ENCODE results near the gene NFATC4. TPM values are rescaled to one million over a fixed set of nuclear protein-coding genes. Genes with fewer than 3 reads are reported as not detected.
"Not testable (repeated sequence)": the region's sequence is repeated elsewhere in the genome, so short reads cannot be mapped to it uniquely, and the experiment has no call there.

Gene NFATC4
- total and polyA plus RNA-seq, 2 experiments from 2014 or later = 84.8 to 96.9 TPM

DNA sequence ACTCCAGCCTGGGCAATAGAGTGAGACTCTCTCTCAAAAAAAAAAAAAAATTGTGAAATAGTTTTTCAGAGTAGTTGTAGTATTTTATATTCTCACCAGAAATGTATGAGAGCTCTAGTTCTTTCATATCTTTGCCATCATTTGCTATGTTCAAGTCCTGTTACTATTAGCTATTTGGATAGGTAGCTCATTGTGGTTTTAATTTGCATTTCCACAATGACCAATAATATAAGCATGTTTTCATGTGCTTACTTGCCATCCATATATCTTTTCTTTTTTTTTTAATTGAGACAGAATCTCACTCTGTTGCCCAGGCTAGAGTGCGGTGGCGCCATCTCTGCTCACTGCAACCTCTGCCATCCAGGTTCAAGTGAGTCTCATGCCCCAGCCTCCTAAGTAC is 19.8 kb upstream of the NFATC4 start:
- Histone ChIP-seq H4K20me1 (ENCODE audit: insufficient read depth) (no peaks in the 10 kb centered on the region), H2AFZ (no peak overlapping the region), H3K9me2 (ENCODE audit: insufficient read depth) (no peaks in the 10 kb centered on the region), H3K4me3 (no peak overlapping the region), H3K4me2 (ENCODE audit: unreplicated experiment) (no peak overlapping the region), H3K36me3 (ENCODE audit: low read depth) (no peaks in the 10 kb centered on the region), H3K4me1 (ENCODE audit: insufficient read depth) (peaks cover 15% of the 10 kb centered on the region), H3F3A (ENCODE audit: insufficient read depth) (peaks cover 12% of the 10 kb centered on the region), H3K9me3 (ENCODE audit: low read depth) (no peaks in the 10 kb centered on the region), H3K27me3 (replicated peaks; ENCODE audit: insufficient read depth) (no peaks in the 10 kb centered on the region), H3K9ac (no peak overlapping the region), H3K79me2 (ENCODE audit: insufficient read depth) (no peaks in the 10 kb centered on the region), H3K27ac (no peak overlapping the region)
- WGBS, 2 experiments (ENCODE audit: low coverage in 1 of 2, low lambda C conversion rate in 2 of 2, missing lambda C conversion rate in 2 of 2) = 96% methylated on average over 2 of the region's 2 CpGs
- TF ChIP-seq EZH2 (IDR thresholded peaks at IDR 0.05; ENCODE audit: insufficient read depth, poor library complexity, severe bottlenecking) (no peak), EZH2phosphoT487 (IDR thresholded peaks at IDR 0.05; ENCODE audit: insufficient read depth, low read depth) (no peak)
- DNase-seq = no peak
- in situ Hi-C loops (cut with MboI) = no loop called here

GRCh38 chr14:24349742-24350141 is 18.2 kb upstream of the NFATC4 start:
- WGBS, 2 experiments (ENCODE audit: low coverage in 1 of 2, low lambda C conversion rate in 2 of 2, missing lambda C conversion rate in 2 of 2) = 76 to 78% methylated on average over 5 of the region's 5 CpGs
- no peak overlapping the region for H2AFZ ChIP-seq
- no peaks in the 10 kb centered on the region for H4K20me1 ChIP-seq (ENCODE audit: insufficient read depth)
- TF ChIP-seq EZH2phosphoT487 (IDR thresholded peaks at IDR 0.05; ENCODE audit: insufficient read depth, low read depth) (no peak), EZH2 (IDR thresholded peaks at IDR 0.05; ENCODE audit: insufficient read depth, poor library complexity, severe bottlenecking) (no peak)
- peaks cover 17% of the 10 kb centered on the region for H3F3A ChIP-seq (ENCODE audit: insufficient read depth)
- H3K27ac ChIP-seq = no peak overlapping the region
- in situ Hi-C loops (cut with MboI) = no loop called here
- H3K36me3 ChIP-seq (ENCODE audit: low read depth) = no peaks in the 10 kb centered on the region
- no peaks in the 10 kb centered on the region for H3K27me3 ChIP-seq (replicated peaks; ENCODE audit: insufficient read depth)
- H3K9me2 ChIP-seq (ENCODE audit: insufficient read depth) = no peaks in the 10 kb centered on the region
- no peaks in the 10 kb centered on the region for H3K9me3 ChIP-seq (ENCODE audit: low read depth)
- no peak overlapping the region for H3K4me3 ChIP-seq
- peaks cover 25% of the 10 kb centered on the region for H3K4me1 ChIP-seq (ENCODE audit: insufficient read depth)
- no peaks in the 10 kb centered on the region for H3K79me2 ChIP-seq (ENCODE audit: insufficient read depth)
- no peak overlapping the region for H3K9ac ChIP-seq
- DNase-seq = no peak
- H3K4me2 ChIP-seq (ENCODE audit: unreplicated experiment) = no peak overlapping the region

GRCh38 chr14:24351517-24351916 is 16.5 kb upstream of the NFATC4 start:
- H3K4me2 ChIP-seq (ENCODE audit: unreplicated experiment) = peak overlapping the region; percentile 16
- H2AFZ ChIP-seq = no peak overlapping the region
- H3K9ac ChIP-seq = no peak overlapping the region
- no peak overlapping the region for H3K4me3 ChIP-seq
- H3K9me3 ChIP-seq (ENCODE audit: low read depth) = no peaks in the 10 kb centered on the region
- H3K27me3 ChIP-seq (replicated peaks; ENCODE audit: insufficient read depth) = no peaks in the 10 kb centered on the region
- peak overlapping the region; percentile 57 for H3K27ac ChIP-seq
- no peak for TF ChIP-seq EZH2 (IDR thresholded peaks at IDR 0.05; ENCODE audit: insufficient read depth, poor library complexity, severe bottlenecking)
- TF ChIP-seq EZH2phosphoT487 (IDR thresholded peaks at IDR 0.05; ENCODE audit: insufficient read depth, low read depth) = no peak
- in situ Hi-C loops (cut with MboI) = no loop called here
- peaks cover 24% of the 10 kb centered on the region for H3F3A ChIP-seq (ENCODE audit: insufficient read depth)
- no peaks in the 10 kb centered on the region for H3K79me2 ChIP-seq (ENCODE audit: insufficient read depth)
- no peaks in the 10 kb centered on the region for H3K36me3 ChIP-seq (ENCODE audit: low read depth)
- WGBS, 2 experiments (ENCODE audit: low coverage in 1 of 2, low lambda C conversion rate in 2 of 2, missing lambda C conversion rate in 2 of 2) = 60 to 65% methylated on average over 4 of the region's 4 CpGs
- no peaks in the 10 kb centered on the region for H3K9me2 ChIP-seq (ENCODE audit: insufficient read depth)
- no peaks in the 10 kb centered on the region for H4K20me1 ChIP-seq (ENCODE audit: insufficient read depth)
- peak; percentile 89 for DNase-seq
- H3K4me1 ChIP-seq (ENCODE audit: insufficient read depth) = peaks cover 25% of the 10 kb centered on the region

DNA sequence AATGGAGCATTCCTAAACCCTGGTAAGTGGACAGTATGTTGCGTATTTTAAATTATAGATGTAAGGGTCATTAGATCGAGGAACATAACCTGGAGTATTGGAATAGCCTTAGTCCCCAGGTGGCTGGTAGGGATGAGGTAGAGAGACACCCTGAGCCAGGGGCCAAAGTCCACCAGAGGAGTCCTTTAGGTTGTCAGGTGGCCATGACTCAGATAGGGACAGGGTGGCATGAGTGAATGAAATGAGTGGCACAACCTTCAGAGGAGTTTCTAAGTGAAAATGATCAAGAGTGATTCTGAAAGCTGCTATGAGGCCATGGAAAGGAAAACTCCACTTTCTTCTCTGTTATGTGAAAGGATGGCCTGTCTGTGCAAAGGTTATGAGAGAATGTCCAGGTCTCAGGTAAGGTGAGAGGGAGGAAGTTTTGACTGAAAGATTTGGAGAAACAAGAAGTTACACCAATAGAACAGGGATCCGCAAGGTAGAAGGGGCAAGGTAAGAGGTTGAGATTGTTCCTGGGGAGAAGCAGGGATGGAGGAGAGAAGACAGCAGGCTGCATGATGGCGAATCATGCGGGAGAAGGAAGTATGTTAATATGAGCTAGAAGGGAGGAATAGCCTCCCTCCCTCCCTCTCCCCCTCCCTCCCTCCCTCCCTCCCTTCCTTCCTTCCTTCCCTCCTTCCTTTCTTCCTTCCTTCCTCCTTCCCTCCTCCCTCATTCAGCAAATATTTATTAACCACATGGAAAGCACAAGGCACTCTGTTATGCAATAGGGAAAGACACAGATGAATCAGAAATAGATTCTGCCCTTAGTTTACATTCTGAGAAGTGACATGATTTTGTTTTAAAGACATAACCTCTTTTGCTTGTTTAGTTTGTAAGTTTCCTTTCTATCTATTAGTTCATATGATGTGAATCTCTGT is 14.2 kb upstream of the NFATC4 start:
- WGBS, 2 experiments (ENCODE audit: low coverage in 1 of 2, low lambda C conversion rate in 2 of 2, missing lambda C conversion rate in 2 of 2) = 69 to 78% methylated on average over 5 of the region's 5 CpGs
- DNase-seq = peak; percentile 79
- Histone ChIP-seq H3K4me3 (no peak overlapping the region), H4K20me1 (ENCODE audit: insufficient read depth) (no peaks in the 10 kb centered on the region), H3K27me3 (replicated peaks; ENCODE audit: insufficient read depth) (no peaks in the 10 kb centered on the region), H3K79me2 (ENCODE audit: insufficient read depth) (no peaks in the 10 kb centered on the region), H3K9me3 (ENCODE audit: low read depth) (no peaks in the 10 kb centered on the region), H3K4me1 (ENCODE audit: insufficient read depth) (peaks cover 25% of the 10 kb centered on the region), H3K9me2 (ENCODE audit: insufficient read depth) (no peaks in the 10 kb centered on the region), H3K27ac (peak overlapping the region; percentile 68), H3K9ac (peak overlapping the region; percentile 2; the same call in 1 of the 2 replicates), H3K36me3 (ENCODE audit: low read depth) (no peaks in the 10 kb centered on the region), H3K4me2 (ENCODE audit: unreplicated experiment) (peak overlapping the region; percentile 38), H3F3A (ENCODE audit: insufficient read depth) (peaks cover 24% of the 10 kb centered on the region), H2AFZ (no peak overlapping the region)
- in situ Hi-C loops (cut with MboI) = no loop called here
- no peak for TF ChIP-seq EZH2 (IDR thresholded peaks at IDR 0.05; ENCODE audit: insufficient read depth, poor library complexity, severe bottlenecking)
- TF ChIP-seq EZH2phosphoT487 (IDR thresholded peaks at IDR 0.05; ENCODE audit: insufficient read depth, low read depth) = no peak

GRCh38 chr14:24354482-24354825 is 13.5 kb upstream of the NFATC4 start:
- 53 to 68% methylated on average over 3 of the region's 3 CpGs for WGBS, 2 experiments (ENCODE audit: low coverage in 1 of 2, low lambda C conversion rate in 2 of 2, missing lambda C conversion rate in 2 of 2)

More at GRCh38 chr14:24354482-24354825, 13.5 kb upstream of the NFATC4 start:
- H3K27me3 ChIP-seq (replicated peaks; ENCODE audit: insufficient read depth); in situ Hi-C loops (cut with MboI); H3K79me2 ChIP-seq (ENCODE audit: insufficient read depth); H3K9me2 ChIP-seq (ENCODE audit: insufficient read depth); H2AFZ ChIP-seq; H3K9me3 ChIP-seq (ENCODE audit: low read depth); H3K36me3 ChIP-seq (ENCODE audit: low read depth); DNase-seq; H3K4me3 ChIP-seq; H4K20me1 ChIP-seq (ENCODE audit: insufficient read depth): not testable (repeated sequence)
- Histone ChIP-seq H3K4me1 (ENCODE audit: insufficient read depth) (peaks cover 25% of the 10 kb centered on the region), H3F3A (ENCODE audit: insufficient read depth) (peaks cover 24% of the 10 kb centered on the region), H3K27ac (peak overlapping the region; percentile 68), H3K9ac (peak overlapping the region; percentile 2; the same call in 1 of the 2 replicates), H3K4me2 (ENCODE audit: unreplicated experiment) (peak overlapping the region; percentile 38)
